OCI-M2 (cell line): Measurements from ENCODE around the gene SOX6.

Source experiments
- DNase-seq: peaks from one replicate; lab custom pipeline; 2025; ENCODE audit not compliant: unreplicated experiment; lab: John Stamatoyannopoulos, UW

SOX6 gene

GRCh38 chr11:15969281-15969680 is 387.1 kb downstream of the SOX6 start:
- peak; percentile 35 for DNase-seq

GRCh38 chr11:15968461-15969130 is 387.8 kb downstream of the SOX6 start:
- DNase-seq, result no peak

- DNase-seq, result no peak
Observed at GRCh38 chr11:15967966-15968365, 388.4 kb downstream of the SOX6 start.

- DNase-seq, result no peak
Observed at GRCh38 chr11:15967166-15967565, 389.2 kb downstream of the SOX6 start.

- DNase-seq, result no peak
Observed at GRCh38 chr11:15965562-15966250, 390.6 kb downstream of the SOX6 start.

- no peak for DNase-seq
Observed at GRCh38 chr11:15963266-15963665, 393.1 kb downstream of the SOX6 start.

GRCh38 chr11:15958910-15959309 is 397.4 kb downstream of the SOX6 start:
- DNase-seq, result no peak

- DNase-seq, result no peak
Observed at GRCh38 chr11:15957234-15957633, 399.1 kb downstream of the SOX6 start.

- DNase-seq, result no peak
Observed at GRCh38 chr11:15956302-15956701, 400.0 kb downstream of the SOX6 start.

- DNase-seq, result no peak
Observed at GRCh38 chr11:15955595-15955994, 400.8 kb downstream of the SOX6 start.

- DNase-seq, result no peak
Observed at GRCh38 chr11:15947681-15948648, 408.4 kb downstream of the SOX6 start.

- no peak for DNase-seq
Observed at GRCh38 chr11:15945726-15946125, 410.6 kb downstream of the SOX6 start.

GRCh38 chr11:15944460-15944859 is 411.9 kb downstream of the SOX6 start:
- no peak for DNase-seq

GRCh38 chr11:15943418-15944197 is 412.7 kb downstream of the SOX6 start:
- DNase-seq, result no peak

GRCh38 chr11:15942936-15943335 is 413.4 kb downstream of the SOX6 start:
- DNase-seq, result no peak

- DNase-seq, result no peak
Observed at GRCh38 chr11:15942126-15942525, 414.2 kb downstream of the SOX6 start.

GRCh38 chr11:15941206-15941770 is 415.1 kb downstream of the SOX6 start:
- no peak for DNase-seq

GRCh38 chr11:15940462-15941205 is 415.7 kb downstream of the SOX6 start:
- no peak for DNase-seq

- no peak for DNase-seq
Observed at GRCh38 chr11:15938983-15939382, 417.4 kb downstream of the SOX6 start.

- no peak for DNase-seq
Observed at GRCh38 chr11:15938121-15938611, 418.2 kb downstream of the SOX6 start.
